Astrocyte of the hippocampus (primary cell): Measurements from ENCODE around the gene ZNF594.
A peak's percentile ranks its signal among the peaks of the same experiment; 100 is the strongest.
"Not testable (repeated sequence)": the region's sequence is repeated elsewhere in the genome, so short reads cannot be mapped to it uniquely, and the experiment has no call there.

ENCODE experiments used
- DNase-seq: peaks from one replicate; pipeline ENCODE4 v3.0.0; 2011; ENCODE audit warnings: low read depth, low spot score

ZNF594 gene

GRCh38 chr17:5201011-5201410, 9.3 kb upstream of the ZNF594 start:
- no peak for DNase-seq

GRCh38 chr17:5200360-5200759, 8.7 kb upstream of the ZNF594 start:
- DNase-seq = no peak

GRCh38 chr17:5198472-5198871, 6.8 kb upstream of the ZNF594 start:
- DNase-seq = no peak

GRCh38 chr17:5194346-5194745, 2.7 kb upstream of the ZNF594 start:
- no peak for DNase-seq

GRCh38 chr17:5184288-5184687, 7.4 kb downstream of the ZNF594 start:
- no peak for DNase-seq

- DNase-seq = no peak
These were observed 8.3 kb downstream of the ZNF594 start for GRCh38 chr17:5183410-5183793.

GRCh38 chr17:5182597-5183409, 8.9 kb downstream of the ZNF594 start:
- no peak for DNase-seq

GRCh38 chr17:5181509-5182305, 10.0 kb downstream of the ZNF594 start:
- no peak for DNase-seq

GRCh38 chr17:5179003-5179402, 12.7 kb downstream of the ZNF594 start:
- no peak for DNase-seq

- DNase-seq = not testable (repeated sequence)
These were observed 16.6 kb downstream of the ZNF594 start for GRCh38 chr17:5175027-5175426.

GRCh38 chr17:5165791-5166564, 25.7 kb downstream of the ZNF594 start:
- DNase-seq = peak; percentile 14

- DNase-seq = no peak
These were observed 27.2 kb downstream of the ZNF594 start for GRCh38 chr17:5164436-5164835.

GRCh38 chr17:5161793-5162192, 29.9 kb downstream of the ZNF594 start:
- DNase-seq = not testable (repeated sequence)

GRCh38 chr17:5160702-5161101, 31.0 kb downstream of the ZNF594 start:
- DNase-seq = not testable (repeated sequence)

- DNase-seq = not testable (repeated sequence)
These were observed 45.5 kb downstream of the ZNF594 start for GRCh38 chr17:5146122-5146521.

GRCh38 chr17:5142877-5143276, 48.8 kb downstream of the ZNF594 start:
- not testable (repeated sequence) for DNase-seq

- DNase-seq = no peak
These were observed 52.3 kb downstream of the ZNF594 start for GRCh38 chr17:5139458-5139732.

GRCh38 chr17:5138616-5139457, 52.8 kb downstream of the ZNF594 start:
- no peak for DNase-seq

GRCh38 chr17:5138198-5138544, 53.5 kb downstream of the ZNF594 start:
- not testable (repeated sequence) for DNase-seq

- not testable (repeated sequence) for DNase-seq
These were observed 54.0 kb downstream of the ZNF594 start for GRCh38 chr17:5137511-5138197.
